ENCODE data around the gene TAF13. TPM values are rescaled to one million over a fixed set of nuclear protein-coding genes. Genes with fewer than 3 reads are reported as not detected.

Gene TAF13
- total RNA-seq, 2 donors from 2014 or later = 25.9 to 29.4 TPM

GRCh38 chr1:109105881-109106280 is 30.1 kb upstream of the TAF13 start:
- Mint-ChIP-seq H3K27me3 (ENCODE audit: low read depth) (no peaks in the 10 kb centered on the region), H3K4me3 (no peak overlapping the region), H3K36me3 (ENCODE audit: insufficient read depth in 2 of 2) (peaks cover 0 to 3% of the 10 kb centered on the region in 2 donors), H3K9me3 (no peaks in the 10 kb centered on the region), H3K4me1 (ENCODE audit: low read depth) (peaks cover 25% of the 10 kb centered on the region), H3K27ac (no peak overlapping the region)
- no peak for ATAC-seq (replicated peaks in 1 of 2)
- DNase-seq = no peak

DNA sequence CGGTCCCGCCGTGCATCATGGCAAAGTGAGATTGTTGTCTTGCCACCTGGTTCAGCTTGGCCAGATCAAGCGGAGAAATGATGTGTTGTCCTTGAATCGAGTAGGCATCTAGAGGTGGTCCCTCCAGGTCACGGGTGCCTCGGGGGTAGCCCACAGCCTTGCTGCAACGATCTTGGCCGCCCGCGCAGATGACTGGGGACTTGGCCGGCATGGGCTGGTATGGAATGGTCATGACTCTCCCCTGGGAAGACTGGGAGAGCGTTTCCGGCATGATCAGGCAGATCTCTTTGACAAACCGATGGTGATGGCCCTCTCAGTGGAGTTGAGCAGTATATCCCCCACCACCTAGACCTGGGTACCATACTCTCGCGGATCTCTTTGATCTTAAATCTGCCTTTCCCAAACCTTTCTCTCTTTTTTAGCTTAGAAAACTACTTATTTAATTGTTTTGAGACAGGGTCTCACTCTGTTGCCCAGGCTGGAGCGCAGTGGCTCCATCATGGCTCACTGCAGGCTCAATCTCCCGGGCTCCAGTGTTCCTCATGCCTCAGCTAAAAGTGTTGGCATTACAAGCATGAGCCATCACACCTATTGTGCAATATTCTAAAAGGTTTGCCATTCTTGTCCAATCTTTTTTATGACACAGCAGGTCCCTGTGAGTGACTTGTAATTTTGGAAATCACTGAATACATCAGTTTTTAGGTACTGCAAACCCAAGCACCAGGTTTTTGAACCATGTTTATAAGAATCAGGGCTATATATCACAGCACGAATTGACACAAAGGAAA is 28.8 kb upstream of the TAF13 start:
- DNase-seq = no peak
- H3K27ac Mint-ChIP-seq = no peak overlapping the region
- no peak for ATAC-seq (replicated peaks in 1 of 2)
- H3K4me1 Mint-ChIP-seq (ENCODE audit: low read depth) = peaks cover 17% of the 10 kb centered on the region
- H3K27me3 Mint-ChIP-seq (ENCODE audit: low read depth) = no peaks in the 10 kb centered on the region
- no peaks in the 10 kb centered on the region for H3K9me3 Mint-ChIP-seq
- H3K36me3 Mint-ChIP-seq (ENCODE audit: insufficient read depth in 2 of 2) = peaks cover 2 to 7% of the 10 kb centered on the region in 2 donors
- no peak overlapping the region for H3K4me3 Mint-ChIP-seq

GRCh38 chr1:109099938-109100773 is 24.4 kb upstream of the TAF13 start:
- Mint-ChIP-seq H3K4me3 (peak overlapping the region; percentile 97 to 100), H3K27ac (peak overlapping the region; percentile 98), H3K27me3 (ENCODE audit: low read depth) (no peaks in the 10 kb centered on the region), H3K36me3 (ENCODE audit: insufficient read depth in 2 of 2) (peaks cover 2 to 7% of the 10 kb centered on the region in 2 donors), H3K4me1 (ENCODE audit: low read depth) (peaks cover 17% of the 10 kb centered on the region), H3K9me3 (no peaks in the 10 kb centered on the region)
- ATAC-seq (replicated peaks in 1 of 2) (peak; percentile 94 to 96), DNase-seq (peak; percentile 96 to 98)

GRCh38 chr1:109096120-109096519 is 20.3 kb upstream of the TAF13 start:
- ATAC-seq (replicated peaks in 1 of 2) (no peak), DNase-seq (no peak)
- no peaks in the 10 kb centered on the region for H3K9me3 Mint-ChIP-seq
- H3K27me3 Mint-ChIP-seq (ENCODE audit: low read depth) = no peaks in the 10 kb centered on the region
- peak overlapping the region; percentile 28 for H3K27ac Mint-ChIP-seq
- H3K36me3 Mint-ChIP-seq (ENCODE audit: insufficient read depth in 2 of 2) = peaks cover 9 to 11% of the 10 kb centered on the region in 2 donors
- H3K4me3 Mint-ChIP-seq = no peak overlapping the region
- peaks cover 23% of the 10 kb centered on the region for H3K4me1 Mint-ChIP-seq (ENCODE audit: low read depth)

DNA sequence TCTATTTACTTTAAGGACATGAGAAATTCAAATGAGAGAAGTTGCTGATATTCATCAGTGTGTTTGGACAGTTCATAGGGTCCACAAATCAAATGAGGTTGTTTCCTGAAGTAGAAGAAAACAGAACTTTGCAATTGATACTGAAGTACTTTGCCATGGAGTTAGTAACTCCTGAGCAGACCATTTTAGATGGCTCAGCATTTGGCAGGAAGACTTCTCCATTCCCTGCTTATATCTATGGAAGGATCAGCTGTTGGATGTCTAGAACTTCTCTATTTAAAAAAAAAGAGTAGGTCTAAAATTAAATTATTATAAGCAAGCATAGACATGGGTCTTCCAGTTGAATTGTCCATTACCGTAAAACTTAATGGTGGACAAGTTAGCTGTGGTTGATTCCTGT is 19.8 kb upstream of the TAF13 start:
- Mint-ChIP-seq H3K9me3 (no peaks in the 10 kb centered on the region), H3K4me1 (ENCODE audit: low read depth) (peaks cover 19% of the 10 kb centered on the region), H3K36me3 (ENCODE audit: insufficient read depth in 2 of 2) (peaks cover 8 to 9% of the 10 kb centered on the region in 2 donors), H3K4me3 (no peak overlapping the region), H3K27ac (peak overlapping the region; percentile 85), H3K27me3 (ENCODE audit: low read depth) (no peaks in the 10 kb centered on the region)
- ATAC-seq (replicated peaks in 1 of 2) (no peak), DNase-seq (no peak)

DNA sequence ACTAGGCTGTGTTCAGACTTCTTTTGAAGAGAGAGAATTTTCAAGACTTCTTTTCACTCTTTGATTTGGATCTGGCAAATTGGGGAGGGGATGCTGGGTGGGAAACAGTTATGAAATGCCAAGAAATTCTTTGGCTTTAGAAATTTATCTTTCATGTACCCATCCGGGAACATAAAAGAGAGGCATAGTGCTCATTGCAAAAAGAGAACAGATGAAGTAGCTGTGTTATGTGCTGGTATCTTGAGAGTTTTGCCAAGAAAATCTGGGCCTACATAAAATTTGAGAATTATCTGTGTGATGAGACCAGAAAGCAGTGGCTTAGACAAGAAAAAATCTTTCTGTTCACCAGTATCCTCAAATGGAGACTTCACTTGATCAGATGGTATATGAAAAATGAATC is 19.1 kb upstream of the TAF13 start:
- Mint-ChIP-seq H3K4me3 (no peak overlapping the region), H3K27ac (no peak overlapping the region), H3K4me1 (ENCODE audit: low read depth) (peaks cover 25% of the 10 kb centered on the region), H3K27me3 (ENCODE audit: low read depth) (no peaks in the 10 kb centered on the region), H3K9me3 (no peaks in the 10 kb centered on the region), H3K36me3 (ENCODE audit: insufficient read depth in 2 of 2) (peaks cover 6 to 7% of the 10 kb centered on the region in 2 donors)
- DNase-seq (no peak), ATAC-seq (replicated peaks in 1 of 2) (no peak)

GRCh38 chr1:109094377-109094803 is 18.6 kb upstream of the TAF13 start:
- DNase-seq (no peak), ATAC-seq (replicated peaks in 1 of 2) (no peak)
- H3K27me3 Mint-ChIP-seq (ENCODE audit: low read depth) = no peaks in the 10 kb centered on the region
- no peak overlapping the region for H3K4me3 Mint-ChIP-seq
- H3K4me1 Mint-ChIP-seq (ENCODE audit: low read depth) = peaks cover 29% of the 10 kb centered on the region
- no peak overlapping the region for H3K27ac Mint-ChIP-seq
- H3K36me3 Mint-ChIP-seq (ENCODE audit: insufficient read depth in 2 of 2) = peaks cover 6 to 7% of the 10 kb centered on the region in 2 donors
- H3K9me3 Mint-ChIP-seq = no peaks in the 10 kb centered on the region

- Mint-ChIP-seq H3K36me3 (ENCODE audit: insufficient read depth in 2 of 2) (peaks cover 6 to 7% of the 10 kb centered on the region in 2 donors), H3K27ac (peak overlapping the region; percentile 88), H3K4me3 (peak overlapping the region; percentile 90 to 93), H3K4me1 (ENCODE audit: low read depth) (peaks cover 34% of the 10 kb centered on the region), H3K9me3 (no peaks in the 10 kb centered on the region), H3K27me3 (ENCODE audit: low read depth) (no peaks in the 10 kb centered on the region)
- DNase-seq (no peak), ATAC-seq (replicated peaks in 1 of 2) (peak in 1 of 2 donors; percentile 25)
Observed at GRCh38 chr1:109091839-109092193, 16.0 kb upstream of the TAF13 start.

GRCh38 chr1:109091078-109091838 is 15.5 kb upstream of the TAF13 start:
- Mint-ChIP-seq H3K4me3 (peak overlapping the region; percentile 90 to 93), H3K27me3 (ENCODE audit: low read depth) (no peaks in the 10 kb centered on the region), H3K9me3 (no peaks in the 10 kb centered on the region), H3K36me3 (ENCODE audit: insufficient read depth in 2 of 2) (peaks cover 6 to 7% of the 10 kb centered on the region in 2 donors), H3K4me1 (ENCODE audit: low read depth) (peaks cover 34% of the 10 kb centered on the region), H3K27ac (peak overlapping the region; percentile 88)
- DNase-seq (no peak), ATAC-seq (replicated peaks in 1 of 2) (peak; percentile 55 to 58)

DNA sequence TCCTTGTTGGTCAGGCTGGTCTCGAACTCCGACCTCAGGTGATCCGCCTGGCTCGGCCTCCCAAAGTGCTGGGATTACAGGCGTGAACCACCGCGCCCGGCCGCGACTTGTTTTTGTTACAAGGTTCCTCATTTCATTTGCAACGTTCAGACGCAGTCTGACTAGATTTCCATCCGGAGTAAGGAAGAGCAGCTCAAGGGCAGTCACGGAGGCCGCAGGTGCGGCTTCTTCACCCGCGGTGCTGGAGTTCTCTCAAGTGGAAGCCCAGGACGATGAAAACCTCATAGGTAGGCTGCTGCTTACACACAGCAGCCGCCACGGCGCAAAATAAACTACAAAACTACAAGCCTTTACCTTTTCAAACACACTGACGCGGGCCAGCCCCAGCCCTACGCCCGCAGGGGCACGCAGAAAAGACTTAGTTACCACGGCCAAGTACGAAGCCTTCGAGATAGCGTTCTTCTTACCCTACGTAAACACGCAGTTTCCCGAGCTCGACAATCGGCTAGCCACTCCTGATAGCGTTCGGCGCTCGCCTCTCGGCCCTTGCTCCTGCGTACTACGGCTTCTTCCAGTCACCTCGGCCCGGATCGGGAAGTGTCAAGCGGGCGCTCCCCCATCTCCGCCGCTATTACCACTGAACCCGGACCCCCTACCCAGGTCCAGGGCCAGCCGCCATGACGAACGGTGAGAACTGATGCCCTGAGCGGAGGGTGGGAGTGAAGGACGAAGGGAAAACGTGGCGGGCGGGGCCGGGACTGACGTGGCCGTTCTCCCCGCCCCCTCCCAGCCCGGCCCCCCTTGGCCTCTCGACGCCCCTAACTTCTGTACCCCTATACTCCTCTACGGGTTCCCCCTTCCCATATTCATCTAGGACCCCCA is 14.6 kb upstream of the TAF13 start, which contains the start of gene TMEM167B:
Gene TMEM167B, plus strand, starts transcription at position 569 of the 882 bp plus-strand sequence. Its CDS starts 109 bp downstream, at position 678.
- Mint-ChIP-seq H3K27ac (peak within 1 kb of the TSS; percentile 88), H3K36me3 (ENCODE audit: insufficient read depth in 2 of 2) (peaks cover 6 to 7% of the 10 kb centered on the region in 2 donors), H3K9me3 (no peaks in the 10 kb centered on the region), H3K27me3 (ENCODE audit: low read depth) (no peaks in the 10 kb centered on the region), H3K4me1 (ENCODE audit: low read depth) (peaks cover 34% of the 10 kb centered on the region), H3K4me3 (peak within 1 kb of the TSS; percentile 90 to 93)
- DNase-seq (peak; percentile 87 to 93), ATAC-seq (replicated peaks in 1 of 2) (peak; percentile 96)

- peaks cover 44% of the 10 kb centered on the region for H3K4me1 Mint-ChIP-seq (ENCODE audit: low read depth)
- no peaks in the 10 kb centered on the region for H3K9me3 Mint-ChIP-seq
- ATAC-seq (replicated peaks in 1 of 2) (no peak), DNase-seq (peak; percentile 27 to 64)
- H3K4me3 Mint-ChIP-seq = peak overlapping the region; percentile 90 to 93
- H3K36me3 Mint-ChIP-seq (ENCODE audit: insufficient read depth in 2 of 2) = peaks cover 4 to 6% of the 10 kb centered on the region in 2 donors
- H3K27me3 Mint-ChIP-seq (ENCODE audit: low read depth) = no peaks in the 10 kb centered on the region
- peak overlapping the region; percentile 87 for H3K27ac Mint-ChIP-seq
Observed at GRCh38 chr1:109089242-109090015, 13.6 kb upstream of the TAF13 start.
